Activated T-helper 2 cell treated with anti-CD3 and anti-CD28 coated beads, Interferon-gamma antibody, Interleukin-2, Interleukin-4, amounts not matched to agents 10 μg/mL and 5 μg/mL and 100 μg/mL, durations not matched to agents 14 hours and 24 hours and 36 hours (primary cell): Measurements from ENCODE around the gene RASA3. TPM values are rescaled to one million over a fixed set of nuclear protein-coding genes. Genes with fewer than 3 reads are reported as not detected.
A peak's percentile ranks its signal among the peaks of the same experiment; 100 is the strongest.
"Not testable (repeated sequence)": the region's sequence is repeated elsewhere in the genome, so short reads cannot be mapped to it uniquely, and the experiment has no call there.

Source experiments
- DNase-seq: peaks from one replicate; pipeline ENCODE4 v3.0.0; 2021; ENCODE audit warnings: low spot score
- H3K27ac Mint-ChIP-seq: one replicate; pipeline ENCODE4 v1.8.0; 2021; ENCODE audit warnings: mixed read lengths
- H3K27me3 Mint-ChIP-seq: one replicate; pipeline ENCODE4 v1.8.0; 2021; ENCODE audit warnings: low read depth, mixed read lengths
- H3K36me3 Mint-ChIP-seq: one replicate; pipeline ENCODE4 v1.8.0; 2021; ENCODE audit warnings: low read depth, mixed read lengths
- H3K4me1 Mint-ChIP-seq: one replicate; pipeline ENCODE4 v1.8.0; 2021; ENCODE audit warnings: low read depth, mixed read lengths
- H3K4me3 Mint-ChIP-seq: one replicate; pipeline ENCODE4 v1.8.0; 2021; ENCODE audit warnings: low read depth, mild to moderate bottlenecking, moderate library complexity, mixed read lengths
- H3K9me3 Mint-ChIP-seq: one replicate; pipeline ENCODE4 v1.8.0; 2021; ENCODE audit warnings: mixed read lengths
- intact Hi-C: fragments of 100-400 bp; cut with micrococcal nuclease; formaldehyde crosslinking; loops from one replicate; pipeline ENCODE4 v1.15.1; 2023
- total RNA-seq: library from RNA; stranded (reverse); gene quantifications from 2 replicates; pipeline ENCODE4 v1.2.3, GENCODE V29; 2022

RASA3 gene
- total RNA-seq, 1 donor from 2014 or later = 13.9 TPM

DNA sequence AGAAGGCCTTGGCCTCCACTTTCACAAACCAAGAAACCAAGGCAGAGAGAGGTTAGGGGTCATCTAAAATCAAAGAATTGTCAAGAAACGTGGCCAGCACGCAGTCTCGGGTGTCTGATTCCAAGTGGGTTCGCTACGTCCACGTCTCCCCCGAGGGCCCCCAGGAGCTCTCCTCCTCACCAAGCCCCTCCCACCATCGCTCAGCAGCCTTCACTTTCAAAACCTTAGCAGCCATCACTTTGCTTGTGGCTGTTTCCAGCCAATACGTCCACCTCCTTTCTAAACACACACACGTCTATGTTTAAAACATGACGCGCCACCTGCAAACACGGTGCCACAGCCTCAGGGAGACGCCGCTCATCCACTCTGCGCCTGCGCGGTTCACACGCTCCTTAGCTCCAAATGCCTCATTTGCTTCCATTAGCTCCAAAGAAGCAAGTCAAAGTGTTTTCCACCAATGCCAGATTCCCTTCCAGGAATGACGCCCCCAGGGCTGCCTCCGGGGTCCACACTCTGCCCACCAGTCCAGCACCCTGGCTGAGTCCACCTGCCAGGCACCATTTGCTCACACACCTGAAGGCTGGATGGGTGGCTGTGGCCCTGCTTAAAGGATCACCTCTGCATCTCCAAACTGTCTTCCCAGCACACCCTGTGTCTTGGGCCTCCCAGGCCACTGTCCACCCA is 5.5 kb downstream of the RASA3 start:
- intact Hi-C loops = loop anchor here (5.0 kb wide), 1 partner anchor 105 kb away; the partner anchor contains the start of gene CDC16
- Mint-ChIP-seq H3K36me3 (peaks cover 30% of the 10 kb centered on the region), H3K27me3 (peaks cover 3% of the 10 kb centered on the region), H3K4me1 (peaks cover 53% of the 10 kb centered on the region), H3K27ac (no peak overlapping the region), H3K9me3 (peaks cover 4% of the 10 kb centered on the region), H3K4me3 (no peak overlapping the region)
- no peak for DNase-seq

DNA sequence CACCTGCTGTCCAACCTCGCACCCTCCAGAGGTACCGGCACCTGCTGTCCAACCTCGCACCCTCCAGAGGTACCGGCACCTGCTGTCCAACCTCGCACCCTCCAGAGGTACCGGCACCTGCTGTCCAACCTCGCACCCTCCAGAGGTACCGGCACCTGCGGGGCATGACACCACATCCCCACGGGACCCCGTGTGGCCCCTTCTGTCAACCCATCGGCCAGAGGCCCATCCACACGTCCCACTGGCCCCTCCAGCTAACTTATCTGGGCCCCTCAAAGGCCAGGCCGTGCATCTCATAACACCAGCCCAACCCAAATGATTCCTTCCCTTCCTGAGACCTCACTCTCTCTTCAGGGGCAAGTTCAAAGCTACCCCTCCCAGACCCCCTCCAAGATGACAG is 6.3 kb downstream of the RASA3 start:
- Mint-ChIP-seq H3K36me3 (peaks cover 27% of the 10 kb centered on the region), H3K4me1 (peaks cover 48% of the 10 kb centered on the region), H3K27ac (peak overlapping the region; percentile 60)
- H3K27me3 Mint-ChIP-seq, H3K4me3 Mint-ChIP-seq, DNase-seq, H3K9me3 Mint-ChIP-seq: not testable (repeated sequence)
- intact Hi-C loops = loop anchor here (5.0 kb wide), 1 partner anchor 106 kb away; the partner anchor contains the start of gene CDC16

DNA sequence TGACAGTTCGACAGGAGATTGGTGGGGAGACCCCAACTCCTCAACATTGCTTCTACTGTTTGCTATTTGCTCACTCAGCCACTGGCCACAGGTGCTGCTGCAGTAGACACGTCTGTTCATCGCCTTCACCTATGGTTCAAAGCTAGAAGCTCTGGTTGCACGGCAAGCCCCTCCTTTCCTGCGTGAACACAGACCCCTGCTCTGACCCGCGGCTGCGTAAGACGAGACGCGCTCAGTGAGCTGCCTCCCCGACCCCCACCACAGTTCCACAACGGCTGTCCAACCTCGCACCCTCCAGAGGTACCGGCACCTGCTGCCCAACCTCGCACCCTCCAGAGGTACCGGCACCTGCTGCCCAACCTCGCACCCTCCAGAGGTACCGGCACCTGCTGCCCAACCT is 6.8 kb downstream of the RASA3 start:
- Mint-ChIP-seq H3K27me3 (peaks cover 3% of the 10 kb centered on the region), H3K9me3 (peaks cover 4% of the 10 kb centered on the region), H3K27ac (no peak overlapping the region), H3K36me3 (peaks cover 27% of the 10 kb centered on the region), H3K4me1 (peaks cover 47% of the 10 kb centered on the region), H3K4me3 (no peak overlapping the region)
- no peak for DNase-seq
- intact Hi-C loops = loop anchor here (1.0 to 5.0 kb wide), 3 partner anchors 23 to 107 kb away; partner anchors contain the start of gene CDC16

DNA sequence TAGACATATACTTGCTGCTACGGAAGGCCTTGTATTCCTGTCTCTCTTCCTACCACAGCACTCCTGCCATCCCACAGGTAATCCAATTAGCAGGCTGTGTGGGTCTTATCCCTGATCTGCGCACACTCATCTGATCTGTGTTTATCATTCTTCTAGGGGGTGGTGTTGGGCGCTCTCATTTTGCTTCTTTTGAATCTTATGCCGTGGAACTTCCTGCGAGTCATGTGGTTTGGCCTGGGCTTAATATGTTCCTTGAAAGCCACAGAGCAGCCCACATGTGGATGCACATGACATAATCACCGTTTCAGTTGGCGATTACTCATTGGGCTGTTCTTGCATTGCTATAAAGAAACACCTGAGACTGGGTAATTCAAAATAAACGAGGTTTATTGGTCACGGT is 7.5 kb downstream of the RASA3 start:
- peaks cover 27% of the 10 kb centered on the region for H3K36me3 Mint-ChIP-seq
- no peak overlapping the region for H3K4me3 Mint-ChIP-seq
- intact Hi-C loops = loop anchor here (1.0 to 5.0 kb wide), 3 partner anchors 23 to 107 kb away; partner anchors contain the start of gene CDC16
- peaks cover 3% of the 10 kb centered on the region for H3K27me3 Mint-ChIP-seq
- H3K4me1 Mint-ChIP-seq = peaks cover 48% of the 10 kb centered on the region
- peak; percentile 48 for DNase-seq
- peaks cover 4% of the 10 kb centered on the region for H3K9me3 Mint-ChIP-seq
- peak overlapping the region; percentile 62 for H3K27ac Mint-ChIP-seq

DNA sequence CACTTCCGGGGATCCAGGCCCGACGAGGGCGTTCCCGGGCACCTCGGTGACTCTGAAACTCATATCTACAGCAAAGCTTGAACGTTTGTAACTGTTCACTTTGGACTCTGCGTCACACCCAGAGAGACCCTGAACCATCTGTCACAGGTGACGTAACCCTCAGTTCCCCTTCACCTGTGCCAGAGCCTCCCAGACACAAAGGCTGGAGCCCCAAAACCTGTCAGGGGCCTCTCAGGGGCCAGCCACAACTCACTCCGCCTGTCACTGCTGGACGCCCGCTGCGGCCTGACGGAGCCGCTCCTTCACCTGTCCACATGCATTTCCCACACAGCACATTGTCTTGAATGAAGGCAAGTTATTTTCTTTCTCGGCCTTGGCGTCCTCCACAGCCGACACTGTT is 8.0 kb downstream of the RASA3 start:
- DNase-seq = no peak
- peaks cover 3% of the 10 kb centered on the region for H3K27me3 Mint-ChIP-seq
- H3K4me1 Mint-ChIP-seq = peaks cover 43% of the 10 kb centered on the region
- H3K27ac Mint-ChIP-seq = peak overlapping the region; percentile 62
- H3K9me3 Mint-ChIP-seq = peaks cover 4% of the 10 kb centered on the region
- peaks cover 27% of the 10 kb centered on the region for H3K36me3 Mint-ChIP-seq
- H3K4me3 Mint-ChIP-seq = no peak overlapping the region
- intact Hi-C loops = no loop called here

DNA sequence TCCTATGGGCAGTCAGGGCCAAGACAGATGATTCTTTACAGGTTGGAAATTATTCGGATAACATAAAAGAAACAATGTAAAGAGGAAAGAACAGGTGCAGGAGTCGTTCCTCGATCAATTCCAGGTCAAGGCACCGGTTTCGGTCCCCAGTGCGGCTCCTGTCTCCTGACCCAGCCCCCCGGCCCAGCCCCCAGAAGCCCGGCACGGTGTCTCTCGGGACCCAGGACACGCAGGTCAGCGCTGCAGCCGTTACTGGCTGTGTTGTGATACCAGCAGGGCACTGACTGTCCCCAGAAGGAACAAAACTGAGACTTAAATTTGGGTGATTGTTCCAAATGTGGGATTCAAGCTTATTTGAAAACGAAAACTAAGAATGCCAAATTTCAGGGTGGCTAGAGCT is 8.5 kb downstream of the RASA3 start:
- no peak for DNase-seq
- intact Hi-C loops = no loop called here
- Mint-ChIP-seq H3K4me3 (no peak overlapping the region), H3K4me1 (peaks cover 43% of the 10 kb centered on the region), H3K36me3 (peaks cover 27% of the 10 kb centered on the region), H3K9me3 (peaks cover 4% of the 10 kb centered on the region), H3K27ac (no peak overlapping the region), H3K27me3 (peaks cover 3% of the 10 kb centered on the region)

DNA sequence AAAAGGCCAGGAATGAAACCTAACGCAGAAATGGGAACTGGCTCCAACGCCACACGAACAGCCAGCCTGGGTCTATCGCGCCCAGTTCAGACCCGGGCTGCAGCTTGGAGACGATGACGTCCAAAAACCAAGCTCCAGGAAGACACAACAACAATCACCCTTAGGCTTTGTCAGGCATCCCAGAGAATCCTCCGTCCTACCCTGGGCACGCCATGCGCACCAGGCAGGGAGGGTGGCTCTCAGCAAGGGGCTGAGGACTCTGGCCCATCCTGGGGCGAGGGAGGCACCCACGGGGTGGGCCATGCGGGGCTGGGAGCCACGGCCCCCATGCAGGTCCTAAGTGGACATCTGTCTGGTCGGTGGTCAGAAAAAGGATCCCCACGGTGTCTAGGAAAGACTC is 9.0 kb downstream of the RASA3 start:
- H3K4me3 Mint-ChIP-seq = no peak overlapping the region
- H3K4me1 Mint-ChIP-seq = peaks cover 44% of the 10 kb centered on the region
- H3K9me3 Mint-ChIP-seq = peaks cover 4% of the 10 kb centered on the region
- intact Hi-C loops = no loop called here
- peaks cover 27% of the 10 kb centered on the region for H3K36me3 Mint-ChIP-seq
- no peak overlapping the region for H3K27ac Mint-ChIP-seq
- peaks cover 3% of the 10 kb centered on the region for H3K27me3 Mint-ChIP-seq
- DNase-seq = no peak

DNA sequence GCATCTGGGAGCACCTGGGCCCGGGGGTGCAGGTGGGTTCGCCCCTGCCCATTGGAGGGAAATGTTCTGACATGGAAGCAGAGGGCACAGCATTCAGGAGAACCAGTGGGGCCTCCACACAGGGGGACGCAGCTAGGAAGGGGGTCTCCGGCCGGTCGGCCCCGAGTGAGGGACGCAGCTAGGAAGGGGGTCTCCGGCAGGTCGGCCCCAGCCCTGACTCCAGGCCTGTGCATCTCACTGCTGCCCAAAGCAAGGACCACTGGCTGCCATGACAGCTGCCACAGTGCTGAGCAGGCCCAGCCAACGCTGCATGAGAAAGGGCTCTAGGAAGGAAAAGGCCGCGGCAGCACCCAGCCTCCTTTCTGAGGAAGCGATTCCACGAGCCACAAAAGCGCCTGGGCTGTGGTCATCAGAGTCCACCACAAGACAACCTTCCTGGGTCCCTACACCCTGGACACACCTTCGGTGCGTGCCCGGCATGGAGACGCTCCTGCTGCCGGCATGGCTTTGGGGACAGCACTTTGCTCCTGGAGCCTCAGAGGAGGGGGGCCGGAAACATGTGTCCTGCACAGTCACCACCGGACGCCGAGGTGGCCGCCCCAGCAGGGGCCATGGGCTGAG is 9.7 kb downstream of the RASA3 start:
- intact Hi-C loops = no loop called here
- Mint-ChIP-seq H3K27ac (no peak overlapping the region), H3K27me3 (peaks cover 3% of the 10 kb centered on the region), H3K9me3 (peaks cover 4% of the 10 kb centered on the region), H3K4me1 (peaks cover 41% of the 10 kb centered on the region), H3K36me3 (peaks cover 22% of the 10 kb centered on the region), H3K4me3 (no peak overlapping the region)
- DNase-seq = no peak

DNA sequence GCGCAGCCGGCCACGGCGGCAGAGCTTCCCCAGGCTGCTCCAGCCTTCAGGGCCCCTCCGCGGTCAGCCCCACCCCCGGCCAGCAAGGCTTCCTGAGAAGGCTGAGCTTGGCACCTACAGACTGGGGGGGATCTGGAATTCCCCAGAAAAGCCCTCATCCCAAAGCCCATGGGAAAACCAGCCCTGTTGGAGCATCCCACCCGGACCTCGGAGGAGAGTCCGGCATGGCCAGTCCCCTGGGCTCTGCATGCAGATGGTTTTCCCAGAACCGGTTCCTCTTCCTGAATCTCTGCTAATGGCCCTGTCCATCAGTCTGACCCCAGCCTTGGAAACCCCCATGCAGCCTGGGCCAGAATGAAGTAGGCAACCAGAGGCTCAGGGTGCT is 10.3 kb downstream of the RASA3 start:
- H3K4me1 Mint-ChIP-seq = peaks cover 36% of the 10 kb centered on the region
- H3K27ac Mint-ChIP-seq = no peak overlapping the region
- H3K9me3 Mint-ChIP-seq = peaks cover 4% of the 10 kb centered on the region
- peaks cover 17% of the 10 kb centered on the region for H3K36me3 Mint-ChIP-seq
- no peak for DNase-seq
- intact Hi-C loops = no loop called here
- H3K4me3 Mint-ChIP-seq = no peak overlapping the region
- H3K27me3 Mint-ChIP-seq = peaks cover 3% of the 10 kb centered on the region

DNA sequence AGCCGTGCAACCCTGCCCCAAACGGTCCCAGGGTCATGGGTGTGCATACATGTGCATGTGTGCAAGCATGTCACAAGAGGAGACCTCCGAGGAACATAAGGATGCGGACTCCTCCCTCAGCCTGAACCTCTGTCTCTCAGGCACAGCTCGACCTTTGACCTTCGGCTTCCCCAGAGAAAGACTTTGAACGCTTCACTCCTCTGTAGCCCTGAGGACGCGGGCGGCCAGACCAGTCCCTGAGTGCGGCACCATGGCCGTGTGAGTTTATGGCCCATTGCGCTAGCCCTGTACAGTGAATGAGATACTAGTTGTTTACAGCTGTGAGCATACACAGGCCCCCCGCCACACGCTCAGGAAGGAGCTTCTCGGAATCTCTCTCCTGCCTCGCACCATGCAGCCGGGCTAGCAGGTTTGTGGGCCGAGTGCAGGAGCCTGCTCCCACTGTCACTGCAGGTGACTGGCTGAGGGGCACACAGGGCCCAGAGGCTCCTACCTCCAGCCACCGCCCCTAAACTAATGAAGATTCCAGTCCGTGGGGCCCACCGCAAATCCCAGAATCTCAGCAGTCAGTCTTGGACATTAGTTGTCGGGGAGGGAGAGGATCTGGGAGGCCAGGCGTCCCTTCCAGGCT is 10.8 kb downstream of the RASA3 start:
- Mint-ChIP-seq H3K27me3 (peaks cover 3% of the 10 kb centered on the region), H3K36me3 (peaks cover 13% of the 10 kb centered on the region), H3K27ac (no peak overlapping the region), H3K4me1 (peaks cover 31% of the 10 kb centered on the region), H3K4me3 (no peak overlapping the region), H3K9me3 (peaks cover 4% of the 10 kb centered on the region)
- intact Hi-C loops = no loop called here
- no peak for DNase-seq

DNA sequence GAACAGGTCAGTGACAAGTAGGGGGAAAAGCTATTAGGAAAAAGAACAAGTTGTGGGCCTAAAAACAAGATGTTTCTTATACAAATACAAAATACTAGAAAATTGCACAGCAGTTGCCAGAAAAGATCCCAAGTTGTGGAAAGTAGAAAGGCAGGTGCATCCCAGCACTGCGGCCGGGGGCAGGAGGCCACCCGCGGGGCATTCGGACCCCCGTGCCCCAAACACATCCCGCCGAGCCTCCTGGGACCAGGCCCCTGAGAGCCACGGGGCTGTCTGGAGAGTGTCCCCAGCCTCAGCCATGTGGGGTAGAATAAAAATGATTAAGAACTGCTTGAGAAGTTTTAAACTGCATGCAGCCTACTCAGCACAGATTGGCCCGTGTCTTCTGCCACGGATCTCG is 11.4 kb downstream of the RASA3 start:
- no peak for DNase-seq
- H3K9me3 Mint-ChIP-seq = peaks cover 4% of the 10 kb centered on the region
- peaks cover 25% of the 10 kb centered on the region for H3K4me1 Mint-ChIP-seq
- H3K36me3 Mint-ChIP-seq = peaks cover 8% of the 10 kb centered on the region
- H3K27me3 Mint-ChIP-seq = peaks cover 3% of the 10 kb centered on the region
- H3K4me3 Mint-ChIP-seq = no peak overlapping the region
- intact Hi-C loops = no loop called here
- no peak overlapping the region for H3K27ac Mint-ChIP-seq

DNA sequence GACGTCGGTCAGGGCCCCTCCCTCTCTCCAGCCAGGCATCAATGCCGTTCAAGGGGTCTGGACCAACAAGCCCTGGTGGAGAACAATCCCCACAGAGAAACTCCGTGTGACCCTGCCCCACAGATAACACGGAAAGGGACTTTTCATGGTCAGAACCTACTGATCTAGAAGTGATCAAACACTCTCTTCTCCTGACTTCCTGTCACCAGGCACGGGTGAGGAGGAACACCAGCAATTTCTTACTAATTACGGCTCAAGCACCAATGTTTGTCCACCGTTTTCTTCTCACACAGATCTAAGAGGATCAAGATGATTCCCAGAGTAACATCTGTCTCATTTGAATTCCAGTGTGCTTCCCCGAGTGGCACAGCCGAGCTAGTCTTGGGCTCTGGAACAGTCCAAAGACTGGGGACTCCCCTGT is 11.8 kb downstream of the RASA3 start:
- Mint-ChIP-seq H3K27me3 (peaks cover 3% of the 10 kb centered on the region), H3K27ac (no peak overlapping the region), H3K36me3 (peaks cover 9% of the 10 kb centered on the region), H3K4me3 (no peak overlapping the region), H3K9me3 (peaks cover 4% of the 10 kb centered on the region), H3K4me1 (peaks cover 26% of the 10 kb centered on the region)
- DNase-seq = no peak
- intact Hi-C loops = no loop called here

DNA sequence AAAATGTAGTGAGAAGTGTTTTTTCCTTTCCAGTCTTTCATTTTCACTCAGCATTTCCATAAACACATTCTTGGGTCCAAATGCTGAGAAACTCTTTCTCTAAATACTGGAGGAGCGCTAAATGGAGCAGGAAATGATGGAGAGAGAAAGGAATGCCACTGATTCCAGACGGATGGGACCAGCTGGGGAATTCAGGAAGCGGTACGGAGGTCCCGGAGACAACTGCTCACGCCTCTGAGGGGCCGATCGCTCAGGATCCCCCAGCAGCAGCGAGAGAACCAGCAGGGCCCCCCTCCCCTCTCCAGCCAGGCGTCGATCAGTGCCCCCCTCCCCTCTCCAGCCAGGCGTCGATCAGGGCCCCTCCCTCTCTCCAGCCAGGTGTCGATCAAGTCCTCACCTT is 13.2 kb downstream of the RASA3 start:
- peaks cover 27% of the 10 kb centered on the region for H3K4me1 Mint-ChIP-seq
- H3K27me3 Mint-ChIP-seq = no peaks in the 10 kb centered on the region
- H3K27ac Mint-ChIP-seq = no peak overlapping the region
- intact Hi-C loops = no loop called here
- H3K4me3 Mint-ChIP-seq = no peak overlapping the region
- no peaks in the 10 kb centered on the region for H3K9me3 Mint-ChIP-seq
- peaks cover 8% of the 10 kb centered on the region for H3K36me3 Mint-ChIP-seq
- no peak for DNase-seq
